ENCODE results near the gene ARHGAP40.

ARHGAP40 gene

GRCh38 chr20:38657390-38657789 is 55.8 kb downstream of the ARHGAP40 start:
- DNase-seq, result no peak

- DNase-seq, result peak; percentile 18
These were observed 57.4 kb downstream of the ARHGAP40 start for GRCh38 chr20:38658879-38659596.

GRCh38 chr20:38659597-38659880 is 57.9 kb downstream of the ARHGAP40 start:
- DNase-seq, result no peak

GRCh38 chr20:38660429-38660828 is 58.8 kb downstream of the ARHGAP40 start:
- no peak for DNase-seq

GRCh38 chr20:38663660-38664059 is 62.1 kb downstream of the ARHGAP40 start:
- DNase-seq, result no peak

GRCh38 chr20:38664284-38664683 is 62.7 kb downstream of the ARHGAP40 start:
- DNase-seq, result no peak

- no peak for DNase-seq
These were observed 63.5 kb downstream of the ARHGAP40 start for GRCh38 chr20:38665094-38665493.

- no peak for DNase-seq
These were observed 64.1 kb downstream of the ARHGAP40 start for GRCh38 chr20:38665506-38666285.

GRCh38 chr20:38667417-38667956 is 65.9 kb downstream of the ARHGAP40 start:
- DNase-seq, result no peak

GRCh38 chr20:38669688-38670087 is 68.1 kb downstream of the ARHGAP40 start:
- no peak for DNase-seq

GRCh38 chr20:38670786-38671185 is 69.2 kb downstream of the ARHGAP40 start:
- DNase-seq, result no peak

GRCh38 chr20:38671186-38671585 is 69.6 kb downstream of the ARHGAP40 start:
- no peak for DNase-seq

GRCh38 chr20:38671701-38672292 is 70.2 kb downstream of the ARHGAP40 start:
- DNase-seq, result no peak

GRCh38 chr20:38672504-38672903 is 70.9 kb downstream of the ARHGAP40 start:
- DNase-seq, result no peak

- no peak for DNase-seq
These were observed 71.7 kb downstream of the ARHGAP40 start for GRCh38 chr20:38673261-38673660.

GRCh38 chr20:38673725-38674091 is 72.1 kb downstream of the ARHGAP40 start:
- DNase-seq, result no peak

GRCh38 chr20:38674092-38674764 is 72.6 kb downstream of the ARHGAP40 start:
- DNase-seq, result peak; percentile 37

- no peak for DNase-seq
These were observed 73.1 kb downstream of the ARHGAP40 start for GRCh38 chr20:38674765-38675133.

GRCh38 chr20:38676576-38676975 is 75.0 kb downstream of the ARHGAP40 start:
- no peak for DNase-seq

GRCh38 chr20:38680500-38681306 is 79.1 kb downstream of the ARHGAP40 start:
- no peak for DNase-seq

GRCh38 chr20:38685271-38685670 is 83.7 kb downstream of the ARHGAP40 start:
- DNase-seq, result no peak

- DNase-seq, result no peak
These were observed 84.4 kb downstream of the ARHGAP40 start for GRCh38 chr20:38685853-38686473.
